ENCODE data around the gene PCDHGA8.
"Not testable (repeated sequence)": the region's sequence is repeated elsewhere in the genome, so short reads cannot be mapped to it uniquely, and the experiment has no call there.

The PCDHGA8 gene

DNA sequence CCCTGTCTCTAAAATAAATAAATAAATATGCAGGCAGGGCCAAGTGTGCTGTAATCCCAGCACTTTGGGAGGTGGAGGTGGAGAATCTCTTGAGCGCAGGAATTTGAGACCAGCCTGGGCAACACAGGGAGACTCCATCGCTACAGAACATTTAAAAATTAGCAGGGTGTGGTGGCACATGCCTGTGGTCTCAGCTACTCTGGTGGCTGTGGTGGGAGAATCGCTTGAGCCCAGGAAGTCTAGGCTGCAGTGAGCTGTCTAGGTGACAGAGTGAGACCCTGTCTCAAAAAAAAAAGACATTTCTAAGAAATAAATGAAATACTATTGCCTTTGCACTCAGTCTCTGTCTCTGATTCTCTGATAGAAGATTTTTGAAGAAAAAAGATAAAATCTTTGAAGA lies 19.1 kb downstream of the PCDHGA8 start:
- TF ChIP-seq GATA3 (IDR thresholded peaks at IDR 0.05; ENCODE audit: low read depth, low read length), result no peak
- TF ChIP-seq GATA2 (IDR thresholded peaks at IDR 0.05; ENCODE audit: low read depth, low read length), result no peak

DNA sequence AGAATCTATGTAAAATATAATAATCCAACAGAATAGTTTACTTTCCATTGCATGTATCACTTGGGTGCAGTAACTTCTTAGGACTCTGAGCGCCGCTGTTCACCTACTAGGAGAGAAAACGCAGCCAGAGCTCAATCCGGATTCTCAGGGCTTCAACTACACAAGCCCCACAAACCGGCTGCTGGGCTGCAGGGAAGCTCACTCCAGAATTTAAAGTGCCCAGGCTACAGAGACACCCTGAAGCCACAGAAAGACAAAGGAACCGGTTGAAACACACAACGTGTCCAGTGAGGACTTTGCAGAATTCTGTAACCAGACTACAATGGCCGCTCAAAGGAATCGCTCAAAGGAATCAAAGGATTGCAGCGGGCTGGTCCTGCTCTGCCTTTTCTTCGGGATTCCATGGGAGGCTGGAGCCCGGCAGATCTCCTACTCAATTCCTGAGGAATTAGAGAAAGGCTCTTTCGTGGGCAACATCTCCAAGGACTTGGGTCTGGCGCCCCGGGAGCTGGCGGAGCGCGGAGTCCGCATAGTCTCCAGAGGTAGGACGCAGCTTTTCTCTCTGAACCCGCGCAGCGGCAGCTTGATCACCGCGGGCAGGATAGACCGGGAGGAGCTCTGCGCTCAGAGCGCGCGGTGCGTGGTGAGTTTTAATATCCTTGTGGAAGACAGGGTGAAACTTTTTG lies 20.6 kb downstream of the PCDHGA8 start, which contains the start of gene PCDHGA10:
Gene PCDHGA10, plus strand, starts transcription at position 134 of the 686 bp plus-strand sequence. Its CDS starts 189 bp downstream, at position 323.
- TF ChIP-seq GATA2 (IDR thresholded peaks at IDR 0.05; ENCODE audit: low read depth, low read length), result no peak
- no peak for TF ChIP-seq GATA3 (IDR thresholded peaks at IDR 0.05; ENCODE audit: low read depth, low read length)

- TF ChIP-seq GATA2 (IDR thresholded peaks at IDR 0.05; ENCODE audit: low read depth, low read length) (no peak), GATA3 (IDR thresholded peaks at IDR 0.05; ENCODE audit: low read depth, low read length) (no peak)
These were observed 21.2 kb downstream of the PCDHGA8 start for GRCh38 chr5:141413540-141414069.

DNA sequence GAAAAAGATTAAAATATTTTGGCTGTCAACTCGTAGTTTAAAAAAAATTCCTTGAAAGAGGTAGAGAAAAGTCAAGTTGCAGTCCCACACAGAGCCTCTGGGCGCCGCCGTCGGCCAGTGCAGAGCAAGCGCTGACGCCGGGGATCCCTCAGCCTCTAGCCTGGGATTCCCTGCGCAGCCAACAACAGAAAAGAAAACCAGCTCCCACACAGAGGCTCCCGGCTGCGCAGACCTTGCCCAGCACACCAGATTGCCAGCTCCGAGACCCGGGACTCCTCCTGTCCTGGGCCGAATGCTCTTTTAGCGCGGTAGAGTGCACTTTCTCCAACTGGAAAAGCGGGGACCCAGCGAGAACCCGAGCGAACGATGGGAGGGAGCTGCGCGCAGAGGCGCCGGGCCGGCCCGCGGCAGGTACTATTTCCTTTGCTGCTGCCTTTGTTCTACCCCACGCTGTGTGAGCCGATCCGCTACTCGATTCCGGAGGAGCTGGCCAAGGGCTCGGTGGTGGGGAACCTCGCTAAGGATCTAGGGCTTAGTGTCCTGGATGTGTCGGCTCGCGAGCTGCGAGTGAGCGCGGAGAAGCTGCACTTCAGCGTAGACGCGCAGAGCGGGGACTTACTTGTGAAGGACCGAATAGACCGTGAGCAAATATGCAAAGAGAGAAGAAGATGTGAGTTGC lies 25.2 kb downstream of the PCDHGA8 start, which contains the start of gene PCDHGB7:
Gene PCDHGB7, plus strand, starts transcription at position 184 of the 679 bp plus-strand sequence. Its CDS starts 183 bp downstream, at position 367.
- not testable (repeated sequence) for TF ChIP-seq GATA2, GATA3 (IDR thresholded peaks at IDR 0.05; ENCODE audit: low read depth, low read length)

DNA sequence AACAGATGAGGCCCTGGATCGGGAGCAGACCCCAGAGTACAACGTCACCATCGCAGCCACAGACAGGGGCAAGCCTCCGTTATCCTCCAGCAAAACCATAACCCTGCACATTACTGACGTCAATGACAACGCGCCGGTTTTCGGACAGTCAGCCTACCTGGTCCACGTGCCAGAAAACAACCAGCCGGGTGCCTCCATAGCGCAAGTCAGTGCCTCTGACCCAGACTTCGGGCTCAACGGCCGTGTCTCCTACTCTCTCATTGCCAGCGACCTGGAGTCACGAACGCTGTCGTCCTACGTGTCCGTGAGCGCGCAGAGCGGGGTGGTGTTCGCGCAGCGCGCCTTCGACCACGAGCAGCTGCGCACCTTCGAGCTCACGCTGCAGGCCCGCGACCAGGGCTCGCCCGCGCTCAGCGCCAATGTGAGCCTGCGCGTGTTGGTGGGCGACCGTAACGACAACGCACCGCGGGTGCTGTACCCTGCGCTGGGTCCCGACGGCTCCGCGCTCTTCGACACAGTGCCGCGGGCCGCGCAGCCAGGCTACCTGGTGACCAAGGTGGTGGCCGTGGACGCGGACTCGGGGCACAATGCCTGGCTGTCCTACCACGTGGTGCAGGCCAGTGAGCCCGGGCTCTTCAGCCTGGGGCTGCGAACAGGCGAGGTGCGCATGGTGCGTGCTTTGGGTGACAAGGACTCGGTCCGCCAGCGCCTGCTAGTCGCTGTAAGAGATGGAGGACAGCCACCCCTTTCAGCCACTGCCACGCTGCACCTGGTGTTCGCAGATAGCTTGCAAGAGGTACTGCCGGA lies 26.8 kb downstream of the PCDHGA8 start:
- TF ChIP-seq GATA2 (IDR thresholded peaks at IDR 0.05; ENCODE audit: low read depth, low read length) (no peak), GATA3 (IDR thresholded peaks at IDR 0.05; ENCODE audit: low read depth, low read length) (no peak)

DNA sequence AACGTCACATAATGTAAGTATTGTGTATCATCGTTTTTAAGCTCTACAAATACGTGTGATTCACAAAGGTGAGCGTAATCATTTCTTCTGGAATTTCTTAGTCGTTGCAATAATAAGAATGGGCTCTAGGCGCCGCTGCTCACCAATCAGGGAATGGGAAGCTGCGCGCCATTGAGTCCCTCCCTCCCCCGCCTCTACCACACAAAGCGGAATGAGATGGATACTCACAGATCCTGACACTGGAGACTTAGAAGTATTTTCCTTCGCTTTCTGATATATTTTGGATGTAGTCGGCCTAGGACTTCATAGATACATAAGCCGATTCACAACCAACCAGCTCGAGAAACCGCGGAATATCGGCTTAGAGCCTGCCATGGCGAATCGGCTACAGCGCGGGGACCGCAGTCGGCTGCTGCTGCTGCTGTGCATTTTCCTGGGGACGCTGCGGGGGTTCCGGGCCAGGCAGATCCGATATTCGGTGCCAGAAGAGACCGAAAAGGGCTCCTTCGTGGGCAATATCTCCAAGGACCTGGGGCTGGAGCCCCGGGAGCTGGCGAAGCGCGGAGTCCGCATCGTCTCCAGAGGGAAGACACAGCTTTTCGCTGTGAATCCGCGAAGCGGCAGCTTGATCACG lies 28.5 kb downstream of the PCDHGA8 start, which contains the start of gene PCDHGA11:
Gene PCDHGA11, plus strand, starts transcription at position 197 of the 634 bp plus-strand sequence. Its CDS starts 177 bp downstream, at position 374.
- TF ChIP-seq GATA3 (IDR thresholded peaks at IDR 0.05; ENCODE audit: low read depth, low read length) (no peak), GATA2 (IDR thresholded peaks at IDR 0.05; ENCODE audit: low read depth, low read length) (no peak)

GRCh38 chr5:141421489-141421855 lies 29.0 kb downstream of the PCDHGA8 start:
- no peak for TF ChIP-seq GATA3 (IDR thresholded peaks at IDR 0.05; ENCODE audit: low read depth, low read length)
- no peak for TF ChIP-seq GATA2 (IDR thresholded peaks at IDR 0.05; ENCODE audit: low read depth, low read length)

- TF ChIP-seq GATA2 (IDR thresholded peaks at IDR 0.05; ENCODE audit: low read depth, low read length) (no peak), GATA3 (IDR thresholded peaks at IDR 0.05; ENCODE audit: low read depth, low read length) (no peak)
These were observed 30.4 kb downstream of the PCDHGA8 start for GRCh38 chr5:141422742-141423291.

DNA sequence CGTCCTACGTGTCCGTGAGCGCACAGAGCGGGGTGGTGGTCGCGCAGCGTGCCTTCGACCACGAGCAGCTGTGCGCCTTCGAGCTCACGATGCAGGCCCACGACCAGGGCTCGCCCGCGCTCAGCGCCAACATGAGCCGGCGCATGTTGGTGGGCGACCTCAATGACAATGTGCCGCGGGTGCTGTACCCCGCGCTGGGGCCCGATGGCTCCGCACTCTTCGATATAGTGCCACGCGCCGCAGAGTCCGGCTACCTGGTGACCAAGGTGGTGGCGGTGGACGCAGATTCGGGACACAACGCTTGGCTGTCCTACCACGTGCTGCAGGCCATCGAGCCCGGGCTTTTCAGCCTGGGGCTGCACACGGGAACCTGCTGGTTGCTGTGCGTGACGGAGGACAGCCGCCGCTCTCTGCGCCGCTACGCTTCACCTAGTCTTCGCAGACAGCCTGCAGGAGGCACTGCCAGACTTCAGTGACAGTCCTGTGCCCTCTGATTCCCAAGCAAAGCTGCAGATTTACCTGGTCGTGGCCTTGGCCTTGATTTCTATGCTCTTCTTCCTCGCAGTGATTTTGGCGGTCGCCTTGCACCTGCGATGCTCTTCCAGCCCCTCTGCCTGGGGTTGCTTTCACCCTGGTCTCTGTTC lies 35.5 kb downstream of the PCDHGA8 start:
- TF ChIP-seq GATA2 (IDR thresholded peaks at IDR 0.05; ENCODE audit: low read depth, low read length) (no peak), GATA3 (IDR thresholded peaks at IDR 0.05; ENCODE audit: low read depth, low read length) (no peak)

DNA sequence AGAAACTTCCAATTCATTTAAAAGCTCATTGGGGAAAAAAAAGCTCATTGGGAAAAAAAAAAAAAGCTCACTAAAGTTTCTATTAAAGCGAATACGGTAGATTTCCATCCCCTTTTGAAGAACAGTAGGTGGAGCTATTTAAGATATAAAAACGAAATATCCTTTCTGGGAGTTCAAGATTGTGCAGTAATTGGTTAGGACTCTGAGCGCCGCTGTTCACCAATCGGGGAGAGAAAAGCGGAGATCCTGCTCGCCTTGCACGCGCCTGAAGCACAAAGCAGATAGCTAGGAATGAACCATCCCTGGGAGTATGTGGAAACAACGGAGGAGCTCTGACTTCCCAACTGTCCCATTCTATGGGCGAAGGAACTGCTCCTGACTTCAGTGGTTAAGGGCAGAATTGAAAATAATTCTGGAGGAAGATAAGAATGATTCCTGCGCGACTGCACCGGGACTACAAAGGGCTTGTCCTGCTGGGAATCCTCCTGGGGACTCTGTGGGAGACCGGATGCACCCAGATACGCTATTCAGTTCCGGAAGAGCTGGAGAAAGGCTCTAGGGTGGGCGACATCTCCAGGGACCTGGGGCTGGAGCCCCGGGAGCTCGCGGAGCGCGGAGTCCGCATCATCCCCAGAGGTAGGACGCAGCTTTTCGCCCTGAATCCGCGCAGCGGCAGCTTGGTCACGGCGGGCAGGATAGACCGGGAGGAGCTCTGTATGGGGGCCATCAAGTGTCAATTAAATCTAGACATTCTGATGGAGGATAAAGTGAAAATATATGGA lies 38.1 kb downstream of the PCDHGA8 start, which contains the start of gene PCDHGA12:
Gene PCDHGA12, plus strand, starts transcription at position 176 of the 782 bp plus-strand sequence. Its CDS starts 253 bp downstream, at position 429.
- TF ChIP-seq GATA2 (IDR thresholded peaks at IDR 0.05; ENCODE audit: low read depth, low read length) (no peak), GATA3 (IDR thresholded peaks at IDR 0.05; ENCODE audit: low read depth, low read length) (no peak)

DNA sequence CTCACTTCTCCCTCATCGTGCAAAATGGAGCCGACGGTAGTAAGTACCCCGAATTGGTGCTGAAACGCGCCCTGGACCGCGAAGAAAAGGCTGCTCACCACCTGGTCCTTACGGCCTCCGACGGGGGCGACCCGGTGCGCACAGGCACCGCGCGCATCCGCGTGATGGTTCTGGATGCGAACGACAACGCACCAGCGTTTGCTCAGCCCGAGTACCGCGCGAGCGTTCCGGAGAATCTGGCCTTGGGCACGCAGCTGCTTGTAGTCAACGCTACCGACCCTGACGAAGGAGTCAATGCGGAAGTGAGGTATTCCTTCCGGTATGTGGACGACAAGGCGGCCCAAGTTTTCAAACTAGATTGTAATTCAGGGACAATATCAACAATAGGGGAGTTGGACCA lies 38.9 kb downstream of the PCDHGA8 start:
- TF ChIP-seq GATA2 (IDR thresholded peaks at IDR 0.05; ENCODE audit: low read depth, low read length) (no peak), GATA3 (IDR thresholded peaks at IDR 0.05; ENCODE audit: low read depth, low read length) (no peak)

- no peak for TF ChIP-seq GATA3 (IDR thresholded peaks at IDR 0.05; ENCODE audit: low read depth, low read length)
- TF ChIP-seq GATA2 (IDR thresholded peaks at IDR 0.05; ENCODE audit: low read depth, low read length), result no peak
These were observed 41.6 kb downstream of the PCDHGA8 start for GRCh38 chr5:141434006-141434405.

Measured in SH-SY5Y (cell line).